ENCODE measurements around the gene GALNT7.
A peak's percentile ranks its signal among the peaks of the same experiment; 100 is the strongest.

Gene GALNT7

DNA sequence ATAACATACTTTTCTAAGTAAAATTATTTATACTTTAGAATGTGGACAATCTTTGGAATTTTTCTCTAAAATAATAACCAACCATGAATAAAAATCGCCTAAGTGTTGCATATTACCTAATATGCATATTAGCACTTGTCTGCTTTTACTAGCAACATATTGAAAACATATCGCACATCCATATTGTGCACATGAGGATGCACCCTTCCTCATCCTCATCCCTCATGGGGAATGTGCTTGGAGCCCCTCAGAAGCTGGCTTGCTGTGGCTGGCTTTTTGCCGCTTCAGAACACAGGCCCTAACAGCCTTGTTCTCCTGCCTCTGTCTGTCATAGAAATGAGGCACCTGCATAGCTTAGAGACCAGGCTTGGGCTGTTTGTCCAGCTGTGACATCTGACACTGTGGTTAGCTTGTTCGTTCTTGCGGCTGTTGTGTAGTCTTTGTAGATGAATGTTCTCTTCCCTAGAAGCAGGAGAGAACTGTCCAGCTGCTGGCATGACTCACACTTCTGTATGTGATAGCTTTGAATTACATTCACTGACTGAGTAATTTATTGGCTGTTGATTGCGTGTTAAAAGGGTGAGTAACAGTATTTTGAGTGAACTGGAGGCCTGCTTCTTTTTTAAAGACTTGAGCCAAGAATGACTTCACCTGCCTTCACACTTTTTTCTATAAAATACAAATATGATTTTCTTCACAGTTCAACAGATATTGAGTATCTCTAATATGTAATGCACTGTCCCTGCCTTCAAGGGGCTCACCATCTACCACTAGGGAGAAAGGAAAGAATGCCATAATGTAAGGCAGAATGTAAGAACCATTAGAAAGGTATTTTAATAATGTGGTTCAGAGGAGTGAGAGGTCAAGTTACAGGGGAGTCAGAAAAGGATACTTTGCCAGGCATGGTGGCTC lies 83.7 kb downstream of the GALNT7 start:
- DNase-seq (ENCODE audit: insufficient read length, low spot score), result no peak
- no peak for FAIRE-seq
- TF ChIP-seq, protein P1, sequence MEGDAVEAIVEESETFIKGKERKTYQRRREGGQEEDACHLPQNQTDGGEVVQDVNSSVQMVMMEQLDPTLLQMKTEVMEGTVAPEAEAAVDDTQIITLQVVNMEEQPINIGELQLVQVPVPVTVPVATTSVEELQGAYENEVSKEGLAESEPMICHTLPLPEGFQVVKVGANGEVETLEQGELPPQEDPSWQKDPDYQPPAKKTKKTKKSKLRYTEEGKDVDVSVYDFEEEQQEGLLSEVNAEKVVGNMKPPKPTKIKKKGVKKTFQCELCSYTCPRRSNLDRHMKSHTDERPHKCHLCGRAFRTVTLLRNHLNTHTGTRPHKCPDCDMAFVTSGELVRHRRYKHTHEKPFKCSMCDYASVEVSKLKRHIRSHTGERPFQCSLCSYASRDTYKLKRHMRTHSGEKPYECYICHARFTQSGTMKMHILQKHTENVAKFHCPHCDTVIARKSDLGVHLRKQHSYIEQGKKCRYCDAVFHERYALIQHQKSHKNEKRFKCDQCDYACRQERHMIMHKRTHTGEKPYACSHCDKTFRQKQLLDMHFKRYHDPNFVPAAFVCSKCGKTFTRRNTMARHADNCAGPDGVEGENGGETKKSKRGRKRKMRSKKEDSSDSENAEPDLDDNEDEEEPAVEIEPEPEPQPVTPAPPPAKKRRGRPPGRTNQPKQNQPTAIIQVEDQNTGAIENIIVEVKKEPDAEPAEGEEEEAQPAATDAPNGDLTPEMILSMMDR (IDR thresholded peaks at IDR 0.05; ENCODE audit: insufficient read depth, missing control alignments), result no peak

DNA sequence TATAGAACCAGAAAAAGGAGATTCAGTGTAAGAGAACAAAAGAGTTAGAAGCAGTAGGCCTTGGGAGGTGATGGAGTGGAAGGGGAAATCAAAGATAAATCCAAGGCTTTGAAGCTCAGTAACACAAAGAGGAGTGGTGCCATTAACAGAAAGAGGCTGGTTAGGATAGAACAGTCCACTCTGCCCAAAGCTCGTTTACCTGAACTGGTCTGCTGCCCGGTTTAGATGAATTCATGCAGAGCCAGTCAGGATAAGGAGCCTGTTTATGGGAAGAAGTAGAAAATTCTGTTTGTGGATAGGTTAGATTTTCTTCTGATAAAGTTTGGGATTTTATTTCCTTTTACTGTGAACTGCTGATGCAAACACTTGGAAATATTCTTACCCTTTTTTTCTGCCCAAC lies 85.0 kb downstream of the GALNT7 start:
- FAIRE-seq (no peak), DNase-seq (ENCODE audit: insufficient read length, low spot score) (no peak)
- TF ChIP-seq, protein P1 (IDR thresholded peaks at IDR 0.05; ENCODE audit: insufficient read depth, missing control alignments), result no peak

DNA sequence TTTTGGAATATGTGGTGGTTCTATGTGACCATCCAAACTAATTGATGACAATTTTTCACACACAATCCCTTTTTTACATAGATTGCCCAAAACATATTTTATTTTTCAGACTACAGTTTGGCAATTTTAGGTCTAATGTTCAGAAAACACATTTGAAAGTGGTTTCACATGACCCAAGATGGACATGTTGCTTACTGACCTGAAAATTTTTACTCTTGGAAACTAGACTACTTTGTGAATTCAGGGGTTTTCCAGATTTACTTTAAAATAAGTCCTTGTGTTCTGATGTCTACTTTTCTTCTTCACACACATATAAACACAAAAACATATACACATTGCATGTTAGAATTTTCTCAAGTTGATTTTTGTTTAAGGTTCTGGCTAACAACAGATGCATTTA lies 86.0 kb downstream of the GALNT7 start:
- no peak for DNase-seq (ENCODE audit: insufficient read length, low spot score)
- FAIRE-seq, result no peak
- TF ChIP-seq, protein P1 (IDR thresholded peaks at IDR 0.05; ENCODE audit: insufficient read depth, missing control alignments), result no peak

DNA sequence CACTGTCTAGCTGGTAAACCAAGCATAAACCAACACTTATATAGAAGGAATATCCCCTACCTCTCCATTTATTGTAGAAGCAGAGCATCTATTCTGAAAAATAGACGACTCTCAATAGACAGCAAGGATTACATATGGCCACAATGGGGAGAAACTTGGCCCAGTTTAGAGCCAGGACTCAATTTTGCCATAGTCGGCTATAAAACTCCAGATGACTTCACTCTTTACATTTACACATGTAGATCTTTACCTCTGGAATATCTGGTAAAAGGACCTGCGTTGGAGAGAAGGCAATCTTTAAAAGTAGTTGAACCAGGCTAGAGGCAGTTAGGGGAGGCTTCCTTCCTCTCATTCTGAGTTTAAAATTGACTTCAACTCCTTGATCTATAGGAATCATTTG lies 88.2 kb downstream of the GALNT7 start:
- DNase-seq (ENCODE audit: insufficient read length, low spot score) (no peak), FAIRE-seq (no peak)
- TF ChIP-seq, protein P1 (IDR thresholded peaks at IDR 0.05; ENCODE audit: insufficient read depth, missing control alignments), result no peak

DNA sequence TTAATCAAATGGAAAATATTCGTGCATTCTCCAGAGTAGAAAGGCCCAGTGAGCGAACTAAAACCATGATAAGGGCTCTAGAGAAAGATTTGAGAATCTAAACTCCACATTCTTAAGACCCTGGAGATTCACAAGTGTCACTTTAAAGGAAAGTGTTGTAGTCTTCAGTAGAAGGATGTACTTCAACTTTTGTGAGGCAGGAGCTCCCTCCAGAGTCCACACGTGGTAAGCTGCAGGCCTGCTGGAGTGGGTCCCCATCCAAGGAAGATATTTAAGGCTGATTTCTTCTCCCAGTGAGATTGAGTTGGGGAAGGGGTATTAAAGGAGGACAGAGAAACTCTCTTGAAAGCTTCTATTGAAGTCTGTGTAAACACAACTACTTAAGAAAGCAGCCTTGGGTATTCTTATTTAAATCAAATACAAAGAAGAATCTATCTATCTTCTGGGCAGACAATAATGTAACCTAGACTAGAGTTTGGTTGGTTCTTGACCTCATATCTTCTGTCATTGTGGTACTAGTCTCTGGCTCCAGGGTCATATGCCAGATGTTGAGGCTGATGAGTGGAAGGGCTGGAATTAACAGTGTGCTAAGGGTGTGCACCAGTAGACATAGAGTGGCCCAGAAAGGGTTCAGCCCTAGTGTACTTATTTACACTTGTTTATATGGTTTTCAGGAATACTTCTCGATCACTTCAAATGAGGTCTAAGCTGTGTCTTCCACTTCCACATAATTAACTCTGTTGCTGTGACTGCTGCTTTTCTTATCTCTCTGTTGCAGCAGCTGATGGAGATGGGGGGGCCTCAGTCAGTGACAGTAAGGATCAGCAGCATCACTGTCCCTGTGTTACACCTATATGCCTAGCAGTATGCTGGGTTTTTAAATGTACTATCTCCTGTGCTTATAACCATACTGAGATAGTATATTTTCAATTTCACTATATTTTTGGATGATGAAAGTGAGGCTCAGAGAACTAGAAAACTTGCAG lies 89.4 kb downstream of the GALNT7 start:
- peak; percentile 87 for FAIRE-seq

DNA sequence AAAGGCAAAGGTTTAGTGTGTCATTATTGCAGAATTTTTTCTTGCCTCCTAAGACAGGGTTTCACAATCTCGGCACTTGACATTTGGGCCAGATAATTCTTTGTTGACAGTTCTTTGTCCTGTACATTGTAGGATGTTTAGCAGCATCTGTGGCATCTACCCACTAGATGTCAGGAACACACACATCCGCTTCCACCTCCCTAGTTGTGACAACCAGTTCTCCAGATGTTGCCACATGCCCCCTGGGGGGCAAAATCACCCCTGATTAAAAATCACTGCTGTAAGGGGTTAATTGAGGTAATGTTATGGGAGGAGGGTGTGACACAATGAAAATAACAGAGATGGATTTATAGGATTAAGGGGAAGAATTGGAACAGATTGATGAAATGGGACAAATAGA lies 90.3 kb downstream of the GALNT7 start:
- FAIRE-seq (no peak), DNase-seq (ENCODE audit: insufficient read length, low spot score) (no peak)
- TF ChIP-seq, protein P1 (IDR thresholded peaks at IDR 0.05; ENCODE audit: insufficient read depth, missing control alignments), result no peak

More for the DNA sequence above, 89.4 kb downstream of the GALNT7 start:
- TF ChIP-seq, protein P1 (IDR thresholded peaks at IDR 0.05; ENCODE audit: insufficient read depth, missing control alignments), result peak; percentile 94
- no peak for DNase-seq (ENCODE audit: insufficient read length, low spot score)
